H9 (cell line): ENCODE results near the gene CHMP6. TPM values are rescaled to one million over a fixed set of nuclear protein-coding genes. Genes with fewer than 3 reads are reported as not detected.

Experiments
- DNase-seq: peaks from one replicate; pipeline ENCODE4 v3.0.0-alpha.2; 2017
- H2AFZ ChIP-seq: one replicate; pipeline ENCODE4 v1.6.1; 2013; ENCODE audit warnings: mild to moderate bottlenecking, low read length, control low read depth, moderate library complexity
- H2AK5ac ChIP-seq: 2 replicates; pipeline ENCODE4 v1.6.1; 2013; ENCODE audit warnings: low read length, control low read depth, mixed read lengths; ENCODE audit not compliant: insufficient read length
- H2BK120ac ChIP-seq: one replicate; pipeline ENCODE4 v1.6.1; 2013; ENCODE audit warnings: low read depth, mild to moderate bottlenecking, low read length, control low read depth, inconsistent platforms; ENCODE audit not compliant: poor library complexity, severe bottlenecking
- H2BK12ac ChIP-seq: 2 replicates; pipeline ENCODE4 v1.6.1; 2013; ENCODE audit warnings: low read length, control low read depth, mixed read lengths, low read depth; ENCODE audit not compliant: insufficient read length
- H2BK15ac ChIP-seq: 2 replicates; pipeline ENCODE4 v1.6.1; 2013; ENCODE audit warnings: low read depth, low read length, control low read depth
- H2BK20ac ChIP-seq: one replicate; pipeline ENCODE4 v1.6.1; 2013; ENCODE audit warnings: low read depth, mild to moderate bottlenecking, low read length, control low read depth, inconsistent platforms; ENCODE audit not compliant: poor library complexity, severe bottlenecking
- H2BK5ac ChIP-seq: 2 replicates; pipeline ENCODE4 v1.6.1; 2013; ENCODE audit warnings: low read length, control low read depth, mixed read lengths; ENCODE audit not compliant: insufficient read length
- H3K14ac ChIP-seq: 2 replicates; pipeline ENCODE4 v1.6.1; 2013; ENCODE audit warnings: low read length, control low read depth; ENCODE audit not compliant: insufficient read depth
- H3K18ac ChIP-seq: 2 replicates; pipeline ENCODE4 v1.6.1; 2013; ENCODE audit warnings: low read depth, mild to moderate bottlenecking, mixed read lengths, low read length, control low read depth; ENCODE audit not compliant: insufficient read length
- H3K23ac ChIP-seq: 2 replicates; pipeline ENCODE4 v1.6.1; 2013; ENCODE audit warnings: low read length, control low read depth, mixed read lengths, low read depth; ENCODE audit not compliant: insufficient read length
- H3K23me2 ChIP-seq: 2 replicates; pipeline ENCODE4 v1.6.1; 2013; ENCODE audit warnings: low read depth, mild to moderate bottlenecking, mixed read lengths, low read length, control low read depth; ENCODE audit not compliant: insufficient read length, poor library complexity, severe bottlenecking
- H3K27ac ChIP-seq: 2 replicates; pipeline ENCODE4 v1.5.1; 2013; ENCODE audit warnings: low read length, control low read depth, mixed read lengths, low read depth; ENCODE audit not compliant: insufficient read length
- H3K27me3 ChIP-seq: 2 replicates; pipeline ENCODE4 v1.6.1; 2013; ENCODE audit warnings: low read length, control low read depth, inconsistent platforms; ENCODE audit not compliant: insufficient read depth
- H3K4ac ChIP-seq: 2 replicates; pipeline ENCODE4 v1.6.1; 2013; ENCODE audit warnings: low read depth, mild to moderate bottlenecking, control low read depth, inconsistent platforms, low read length, moderate library complexity
- H3K4me1 ChIP-seq: 2 replicates; pipeline ENCODE4 v1.6.1; 2013; ENCODE audit warnings: low read length, control low read depth, inconsistent platforms; ENCODE audit not compliant: insufficient read depth
- H3K4me2 ChIP-seq: 2 replicates; pipeline ENCODE4 v1.6.1; 2013; ENCODE audit warnings: low read length, control low read depth, mixed read lengths; ENCODE audit not compliant: insufficient read length, insufficient read depth
- H3K56ac ChIP-seq: 2 replicates; pipeline ENCODE4 v1.6.1; 2013; ENCODE audit warnings: low read depth, mild to moderate bottlenecking, mixed read lengths, low read length, control low read depth; ENCODE audit not compliant: insufficient read length
- H3K79me1 ChIP-seq: 2 replicates; pipeline ENCODE4 v1.6.1; 2013; ENCODE audit warnings: low read depth, mild to moderate bottlenecking, moderate library complexity, low read length, control low read depth, inconsistent platforms; ENCODE audit not compliant: insufficient read depth, poor library complexity, severe bottlenecking
- H3K79me2 ChIP-seq: 2 replicates; pipeline ENCODE4 v1.6.1; 2013; ENCODE audit warnings: low read length, control low read depth, inconsistent platforms; ENCODE audit not compliant: insufficient read depth
- H3K9ac ChIP-seq: 2 replicates; pipeline ENCODE4 v1.6.1; 2013; ENCODE audit warnings: low read length, control low read depth, mixed read lengths; ENCODE audit not compliant: insufficient read length; ENCODE audit errors: extremely low read depth
- H3K9me3 ChIP-seq: one replicate; pipeline ENCODE4 v1.6.1; 2013; ENCODE audit warnings: low read depth, low read length, inconsistent platforms; ENCODE audit not compliant: control insufficient read depth
- H3T11ph ChIP-seq: one replicate; pipeline ENCODE4 v1.6.1; 2013; ENCODE audit warnings: mild to moderate bottlenecking, low read length, control low read depth, inconsistent platforms
- H4K20me1 ChIP-seq: one replicate; pipeline ENCODE4 v1.6.1; 2013; ENCODE audit not compliant: control insufficient read depth, insufficient read length, insufficient read depth
- H4K5ac ChIP-seq: 2 replicates; pipeline ENCODE4 v1.6.1; 2013; ENCODE audit warnings: low read depth, mild to moderate bottlenecking, mixed read lengths, low read length, control low read depth; ENCODE audit not compliant: insufficient read length
- H4K8ac ChIP-seq: replicated peaks from 2 replicates; pipeline ENCODE4 v1.6.1; 2013; ENCODE audit warnings: low read length, control low read depth, mixed read lengths, low read depth; ENCODE audit not compliant: insufficient read length
- H4K91ac ChIP-seq: 2 replicates; pipeline ENCODE4 v1.6.1; 2013; ENCODE audit warnings: low read depth, mild to moderate bottlenecking, moderate library complexity, mixed read lengths, low read length, control low read depth; ENCODE audit not compliant: insufficient read length
- H3K27ac Mint-ChIP-seq, 3 experiments: 2 replicates in 2 of 3; 3 replicates in 1 of 3; pipeline ENCODE4 v1.8.0; 2020 to 2021; ENCODE audit warnings: mixed read lengths in 3 of 3, mild to moderate bottlenecking in 1 of 3, moderate library complexity in 1 of 3
- H3K27me3 Mint-ChIP-seq: 2 replicates; pipeline ENCODE4 v1.8.0; 2021; ENCODE audit warnings: low read depth, mild to moderate bottlenecking, moderate library complexity, mixed read lengths
- H3K36me3 Mint-ChIP-seq, 3 experiments: 2 replicates in 2 of 3; 3 replicates in 1 of 3; pipeline ENCODE4 v1.8.0; 2020 to 2021; ENCODE audit warnings: low read depth in 3 of 3, mixed read lengths in 3 of 3; ENCODE audit not compliant: insufficient read depth in 1 of 3
- H3K4me1 Mint-ChIP-seq, 2 experiments: 2 replicates each; pipeline ENCODE4 v1.8.0; 2020; ENCODE audit warnings: mixed read lengths in 2 of 2
- H3K4me3 Mint-ChIP-seq, 2 experiments: 2 replicates in 1 of 2; 3 replicates in 1 of 2; pipeline ENCODE4 v1.8.0; 2020 to 2021; ENCODE audit warnings: mild to moderate bottlenecking in 2 of 2, mixed read lengths in 2 of 2, moderate library complexity in 1 of 2
- H3K9me3 Mint-ChIP-seq, 2 experiments: 2 replicates in 1 of 2; 3 replicates in 1 of 2; pipeline ENCODE4 v1.8.0; 2020; ENCODE audit warnings: mild to moderate bottlenecking in 2 of 2, mixed read lengths in 2 of 2, moderate library complexity in 1 of 2
- WGBS: extraction: QIAGEN DNeasy Blood & Tissue Kit; methylation state at CpG from one replicate; pipeline ENCODE4 v1.1.7; 2013; ENCODE audit warnings: missing lambda C conversion rate, low lambda C conversion rate, mixed read lengths; ENCODE audit not compliant: insufficient read length; ENCODE audit errors: extremely low coverage; 5-methylcytosine and 5-hydroxymethylcytosine counted together
- total RNA-seq: library from RNA; stranded (reverse); gene quantifications from 2 replicates; pipeline ENCODE4 v1.2.1, GENCODE V29; 2021
- TF ChIP-seq, protein P1 (sequence below): fragments of 200-600 bp; sonication (generic); conservative IDR thresholded peaks from 3 replicates; pipeline ENCODE4 v1.8.0; 2021; ENCODE audit warnings: antibody characterized with exemption, mild to moderate bottlenecking

The CHMP6 gene
- total RNA-seq, 1 experiment from 2014 or later, result 23.4 TPM

DNA sequence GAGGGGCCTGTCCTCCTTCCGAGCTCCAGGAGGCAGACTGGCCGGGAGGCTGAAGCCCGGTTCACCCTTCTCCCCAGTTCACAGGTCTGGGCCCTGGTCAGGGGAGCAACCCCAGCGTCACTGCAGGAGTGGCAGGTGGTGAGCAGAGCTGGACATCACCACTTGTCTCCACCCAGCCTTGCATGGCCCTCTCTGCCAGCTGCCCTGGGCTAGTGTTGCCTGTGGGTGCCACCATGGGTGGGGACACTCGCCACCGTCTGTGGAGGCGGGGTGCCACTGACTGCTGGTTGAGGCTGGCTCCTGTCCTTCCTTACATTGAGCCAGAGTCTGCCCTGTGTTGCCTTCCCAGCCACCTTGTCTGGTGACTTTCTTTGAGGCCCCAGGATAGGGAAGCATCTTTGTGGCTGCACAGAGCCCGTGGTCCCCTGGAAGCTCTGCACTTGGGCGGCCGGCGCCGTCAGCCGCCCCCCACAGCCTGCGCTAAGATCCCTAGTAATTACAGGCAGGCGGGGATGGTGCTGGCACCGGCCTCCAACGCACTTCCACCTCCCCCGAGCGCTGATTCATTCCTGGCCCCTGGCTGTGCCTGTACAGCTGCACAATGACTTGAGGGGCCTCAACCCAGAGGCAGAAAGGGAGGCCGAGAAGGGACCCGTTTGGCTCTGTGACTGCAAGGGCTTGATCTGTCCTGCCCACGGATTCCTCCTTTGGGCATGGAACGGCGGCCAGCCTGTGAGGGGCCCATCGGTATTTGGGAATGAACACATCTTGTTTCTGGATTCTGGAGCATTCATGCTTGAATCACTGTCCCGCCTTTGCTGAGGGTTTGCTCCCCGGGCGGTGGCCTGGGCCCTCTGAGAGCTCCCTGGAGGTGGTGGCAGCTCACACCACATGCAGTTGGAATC, 48.5 kb downstream of the CHMP6 start:
- Histone ChIP-seq H2BK15ac (no peak overlapping the region), H2AFZ (no peak overlapping the region), H3K4me2 (no peak overlapping the region), H4K8ac (no peak overlapping the region), H4K91ac (no peak overlapping the region), H3K9ac (no peak overlapping the region), H3K79me2 (no peaks in the 10 kb centered on the region; the same call in 1 of the 2 replicates), H3T11ph (no peak overlapping the region), H3K18ac (no peak overlapping the region), H3K4ac (no peak overlapping the region), H2BK20ac (no peak overlapping the region), H2BK5ac (no peak overlapping the region), H4K5ac (no peak overlapping the region), H3K27ac (no peak overlapping the region), H3K27me3 (no peaks in the 10 kb centered on the region; the same call in 1 of the 2 replicates), H2BK120ac (no peak overlapping the region), H3K14ac (no peak overlapping the region; the same call in 1 of the 2 replicates), H3K4me1 (no peaks in the 10 kb centered on the region; the same call in 1 of the 2 replicates), H2BK12ac (no peak overlapping the region), H3K9me3 (no peaks in the 10 kb centered on the region), H3K56ac (no peak overlapping the region), H3K23ac (no peak overlapping the region), H2AK5ac (no peak overlapping the region), H3K23me2 (peaks cover 4% of the 10 kb centered on the region), H4K20me1 (no peaks in the 10 kb centered on the region), H3K79me1 (no peaks in the 10 kb centered on the region)
- Mint-ChIP-seq H3K27ac (no peak overlapping the region), H3K36me3 (peaks cover 2 to 10% (median 9%) of the 10 kb centered on the region in 3 experiments; a peak in 5 of 7 replicates), H3K9me3 (no peaks in the 10 kb centered on the region), H3K4me1 (peaks cover 31 to 49% of the 10 kb centered on the region in 2 experiments), H3K4me3 (no peak overlapping the region; a peak in 1 of 5 replicates), H3K27me3 (peaks cover 13% of the 10 kb centered on the region)
- no CpG with 5 or more reads among the region's 28 CpGs for WGBS
- TF ChIP-seq, protein P1, sequence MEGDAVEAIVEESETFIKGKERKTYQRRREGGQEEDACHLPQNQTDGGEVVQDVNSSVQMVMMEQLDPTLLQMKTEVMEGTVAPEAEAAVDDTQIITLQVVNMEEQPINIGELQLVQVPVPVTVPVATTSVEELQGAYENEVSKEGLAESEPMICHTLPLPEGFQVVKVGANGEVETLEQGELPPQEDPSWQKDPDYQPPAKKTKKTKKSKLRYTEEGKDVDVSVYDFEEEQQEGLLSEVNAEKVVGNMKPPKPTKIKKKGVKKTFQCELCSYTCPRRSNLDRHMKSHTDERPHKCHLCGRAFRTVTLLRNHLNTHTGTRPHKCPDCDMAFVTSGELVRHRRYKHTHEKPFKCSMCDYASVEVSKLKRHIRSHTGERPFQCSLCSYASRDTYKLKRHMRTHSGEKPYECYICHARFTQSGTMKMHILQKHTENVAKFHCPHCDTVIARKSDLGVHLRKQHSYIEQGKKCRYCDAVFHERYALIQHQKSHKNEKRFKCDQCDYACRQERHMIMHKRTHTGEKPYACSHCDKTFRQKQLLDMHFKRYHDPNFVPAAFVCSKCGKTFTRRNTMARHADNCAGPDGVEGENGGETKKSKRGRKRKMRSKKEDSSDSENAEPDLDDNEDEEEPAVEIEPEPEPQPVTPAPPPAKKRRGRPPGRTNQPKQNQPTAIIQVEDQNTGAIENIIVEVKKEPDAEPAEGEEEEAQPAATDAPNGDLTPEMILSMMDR, result no peak
- DNase-seq, result no peak
